PC-9 (cell line): ENCODE measurements around the gene MYLK.

Source experiments
- CTCF ChIP-seq: fragments of 200-600 bp; sonication (generic); conservative IDR thresholded peaks from 2 replicates; pipeline ENCODE4 v1.6.1; 2017; ENCODE audit warnings: mixed run types, antibody characterized with exemption, mild to moderate bottlenecking, moderate library complexity
- EZH2 ChIP-seq: fragments of 200-600 bp; sonication (generic); IDR thresholded peaks from 2 replicates; pipeline ENCODE4 v1.8.0; 2017; ENCODE audit warnings: antibody characterized with exemption, low read depth

GRCh38 chr3:123640740-123641462, 243.2 kb downstream of the MYLK start:
- TF ChIP-seq CTCF = no peak
- TF ChIP-seq EZH2 = no peak
